Measurements from ENCODE around the gene SLC30A4. TPM values are rescaled to one million over a fixed set of nuclear protein-coding genes. Genes with fewer than 3 reads are reported as not detected.

SLC30A4 gene
- total and polyA plus RNA-seq, 2 donors (not counting 1 experiment from before 2014, with no cell fraction given) = 6.7 to 12.2 TPM

DNA sequence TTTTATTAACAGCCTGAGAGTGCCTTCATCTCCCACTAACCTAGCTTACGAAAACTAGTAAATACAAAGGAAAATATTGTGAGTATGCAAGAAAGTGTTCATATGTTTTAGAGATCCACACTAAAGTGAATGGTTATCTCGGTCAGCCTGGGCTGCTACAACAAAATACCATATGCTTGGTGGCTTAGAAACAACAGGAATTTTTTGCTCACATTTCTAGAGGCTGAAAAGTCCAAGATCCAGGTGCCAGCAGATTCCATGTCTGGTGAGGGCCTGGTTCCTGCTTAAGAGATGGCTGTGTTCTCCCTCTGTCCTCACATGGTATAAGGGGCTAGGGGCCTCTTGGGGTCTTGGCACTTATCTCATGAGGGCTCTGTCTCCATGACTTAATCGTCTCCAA is 20.5 kb upstream of the SLC30A4 start:
- Histone ChIP-seq H3K9me3 (ENCODE audit: control insufficient read depth, insufficient read depth, low read depth, low read length) (no peaks in the 10 kb centered on the region), H3K4me3 (replicated peaks in 1 of 4; ENCODE audit: control extremely low read depth in 1 of 4, insufficient read depth in 1 of 4, low read depth in 3 of 4, low read length in 4 of 4) (no peak overlapping the region)

DNA sequence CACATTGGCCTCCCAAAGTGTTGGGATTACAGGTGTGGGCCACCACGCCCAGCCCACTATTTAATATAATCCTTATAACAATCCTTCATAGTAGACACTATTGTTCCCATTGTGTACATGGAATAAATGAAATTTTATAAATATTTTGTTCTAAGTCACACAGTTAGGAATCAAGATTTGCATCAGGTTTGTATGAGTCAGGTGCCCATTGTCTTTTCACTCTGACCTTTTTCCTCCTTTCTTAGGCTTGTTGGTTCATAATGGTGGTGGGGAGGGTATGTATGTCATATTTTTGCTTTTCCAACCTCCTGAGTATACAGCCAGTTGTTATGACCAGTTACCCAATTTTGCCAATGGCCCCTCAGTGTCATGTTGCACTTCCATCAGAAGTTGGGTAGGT is 18.0 kb upstream of the SLC30A4 start:
- Histone ChIP-seq H3K79me2 (ENCODE audit: control insufficient read depth, insufficient read depth, low read length) (no peaks in the 10 kb centered on the region), H3K27ac (ENCODE audit: insufficient read depth, low read length) (no peak overlapping the region), H3K4me3 (replicated peaks in 1 of 4; ENCODE audit: control extremely low read depth in 1 of 4, insufficient read depth in 1 of 4, low read depth in 3 of 4, low read length in 4 of 4) (no peak overlapping the region), H3K4me1 (ENCODE audit: control insufficient read depth, extremely low read depth, insufficient read depth, low read length) (no peaks in the 10 kb centered on the region), H3K36me3 (ENCODE audit: control insufficient read depth, insufficient read depth, low read length) (no peaks in the 10 kb centered on the region), H4K20me1 (ENCODE audit: control insufficient read depth, extremely low read depth, insufficient read depth, low read length) (no peaks in the 10 kb centered on the region), H3K9ac (ENCODE audit: insufficient read depth, low read length) (no peak overlapping the region), H3K4me2 (ENCODE audit: extremely low read depth, insufficient read depth, low read length) (no peak overlapping the region), H3K27me3 (ENCODE audit: control insufficient read depth, insufficient read depth, low read length) (no peaks in the 10 kb centered on the region), H2AFZ (ENCODE audit: low read length) (no peak overlapping the region), H3K9me3 (ENCODE audit: control insufficient read depth, insufficient read depth, low read depth, low read length) (no peaks in the 10 kb centered on the region)
- no peak for TF ChIP-seq EZH2 (IDR thresholded peaks at IDR 0.05; ENCODE audit: low read length, missing control alignments)
- TF ChIP-seq, protein P1, sequence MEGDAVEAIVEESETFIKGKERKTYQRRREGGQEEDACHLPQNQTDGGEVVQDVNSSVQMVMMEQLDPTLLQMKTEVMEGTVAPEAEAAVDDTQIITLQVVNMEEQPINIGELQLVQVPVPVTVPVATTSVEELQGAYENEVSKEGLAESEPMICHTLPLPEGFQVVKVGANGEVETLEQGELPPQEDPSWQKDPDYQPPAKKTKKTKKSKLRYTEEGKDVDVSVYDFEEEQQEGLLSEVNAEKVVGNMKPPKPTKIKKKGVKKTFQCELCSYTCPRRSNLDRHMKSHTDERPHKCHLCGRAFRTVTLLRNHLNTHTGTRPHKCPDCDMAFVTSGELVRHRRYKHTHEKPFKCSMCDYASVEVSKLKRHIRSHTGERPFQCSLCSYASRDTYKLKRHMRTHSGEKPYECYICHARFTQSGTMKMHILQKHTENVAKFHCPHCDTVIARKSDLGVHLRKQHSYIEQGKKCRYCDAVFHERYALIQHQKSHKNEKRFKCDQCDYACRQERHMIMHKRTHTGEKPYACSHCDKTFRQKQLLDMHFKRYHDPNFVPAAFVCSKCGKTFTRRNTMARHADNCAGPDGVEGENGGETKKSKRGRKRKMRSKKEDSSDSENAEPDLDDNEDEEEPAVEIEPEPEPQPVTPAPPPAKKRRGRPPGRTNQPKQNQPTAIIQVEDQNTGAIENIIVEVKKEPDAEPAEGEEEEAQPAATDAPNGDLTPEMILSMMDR (conservative IDR thresholded peaks at IDR 0.05 in 1 of 2, IDR thresholded peaks at IDR 0.05 in 1 of 2; ENCODE audit: low read depth in 1 of 2, low read length in 2 of 2) = no peak
- DNase-seq (ENCODE audit: low read depth in 2 of 2) = no peak

More for the DNA sequence above, 20.5 kb upstream of the SLC30A4 start:
- Histone ChIP-seq H3K4me2 (ENCODE audit: extremely low read depth, insufficient read depth, low read length) (no peak overlapping the region), H3K36me3 (ENCODE audit: control insufficient read depth, insufficient read depth, low read length) (no peaks in the 10 kb centered on the region), H3K27me3 (ENCODE audit: control insufficient read depth, insufficient read depth, low read length) (no peaks in the 10 kb centered on the region), H3K27ac (ENCODE audit: insufficient read depth, low read length) (no peak overlapping the region), H3K4me1 (ENCODE audit: control insufficient read depth, extremely low read depth, insufficient read depth, low read length) (no peaks in the 10 kb centered on the region), H2AFZ (ENCODE audit: low read length) (no peak overlapping the region), H4K20me1 (ENCODE audit: control insufficient read depth, extremely low read depth, insufficient read depth, low read length) (no peaks in the 10 kb centered on the region), H3K79me2 (ENCODE audit: control insufficient read depth, insufficient read depth, low read length) (no peaks in the 10 kb centered on the region), H3K9ac (ENCODE audit: insufficient read depth, low read length) (no peak overlapping the region)
- no peak for DNase-seq (ENCODE audit: low read depth in 2 of 2)
- TF ChIP-seq, protein P1 (conservative IDR thresholded peaks at IDR 0.05 in 1 of 2, IDR thresholded peaks at IDR 0.05 in 1 of 2; ENCODE audit: low read depth in 1 of 2, low read length in 2 of 2) = no peak
- TF ChIP-seq EZH2 (IDR thresholded peaks at IDR 0.05; ENCODE audit: low read length, missing control alignments) = no peak

DNA sequence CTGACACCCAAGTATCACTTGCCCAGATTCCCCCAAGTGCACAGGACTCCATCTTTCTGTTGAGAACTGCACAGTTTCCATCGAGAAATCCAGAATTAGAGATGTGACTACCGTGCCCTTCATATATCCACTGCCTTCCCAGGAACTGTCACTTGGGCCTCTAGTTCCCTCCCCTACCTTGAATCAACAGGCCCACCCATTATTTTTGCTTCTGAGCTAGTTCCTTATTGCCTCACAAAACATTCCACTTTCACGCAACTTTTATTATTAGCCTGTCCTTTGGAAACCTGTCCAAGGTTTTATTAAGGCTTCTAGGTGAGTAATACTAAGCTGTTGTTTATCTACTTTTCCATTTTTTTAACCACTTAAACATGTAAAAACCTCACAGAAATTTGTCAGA is 17.1 kb upstream of the SLC30A4 start:
- Histone ChIP-seq H4K20me1 (ENCODE audit: control insufficient read depth, extremely low read depth, insufficient read depth, low read length) (no peaks in the 10 kb centered on the region), H3K4me1 (ENCODE audit: control insufficient read depth, extremely low read depth, insufficient read depth, low read length) (no peaks in the 10 kb centered on the region), H3K9me3 (ENCODE audit: control insufficient read depth, insufficient read depth, low read depth, low read length) (no peaks in the 10 kb centered on the region), H3K9ac (ENCODE audit: insufficient read depth, low read length) (no peak overlapping the region), H3K4me2 (ENCODE audit: extremely low read depth, insufficient read depth, low read length) (no peak overlapping the region), H3K27ac (ENCODE audit: insufficient read depth, low read length) (no peak overlapping the region), H3K79me2 (ENCODE audit: control insufficient read depth, insufficient read depth, low read length) (no peaks in the 10 kb centered on the region), H3K4me3 (replicated peaks in 1 of 4; ENCODE audit: control extremely low read depth in 1 of 4, insufficient read depth in 1 of 4, low read depth in 3 of 4, low read length in 4 of 4) (no peak overlapping the region), H3K36me3 (ENCODE audit: control insufficient read depth, insufficient read depth, low read length) (no peaks in the 10 kb centered on the region), H2AFZ (ENCODE audit: low read length) (no peak overlapping the region), H3K27me3 (ENCODE audit: control insufficient read depth, insufficient read depth, low read length) (no peaks in the 10 kb centered on the region)
- no peak for DNase-seq (ENCODE audit: low read depth in 2 of 2)
- TF ChIP-seq, protein P1 (conservative IDR thresholded peaks at IDR 0.05 in 1 of 2, IDR thresholded peaks at IDR 0.05 in 1 of 2; ENCODE audit: low read depth in 1 of 2, low read length in 2 of 2) = no peak
- TF ChIP-seq EZH2 (IDR thresholded peaks at IDR 0.05; ENCODE audit: low read length, missing control alignments) = no peak

Data from fibroblast of lung (primary cell).